ENCODE results near the gene GPX6. TPM values are rescaled to one million over a fixed set of nuclear protein-coding genes. Genes with fewer than 3 reads are reported as not detected.
"Not testable (repeated sequence)": the region's sequence is repeated elsewhere in the genome, so short reads cannot be mapped to it uniquely, and the experiment has no call there.

The GPX6 gene
- total RNA-seq, 1 donor from 2014 or later, result not detected

DNA sequence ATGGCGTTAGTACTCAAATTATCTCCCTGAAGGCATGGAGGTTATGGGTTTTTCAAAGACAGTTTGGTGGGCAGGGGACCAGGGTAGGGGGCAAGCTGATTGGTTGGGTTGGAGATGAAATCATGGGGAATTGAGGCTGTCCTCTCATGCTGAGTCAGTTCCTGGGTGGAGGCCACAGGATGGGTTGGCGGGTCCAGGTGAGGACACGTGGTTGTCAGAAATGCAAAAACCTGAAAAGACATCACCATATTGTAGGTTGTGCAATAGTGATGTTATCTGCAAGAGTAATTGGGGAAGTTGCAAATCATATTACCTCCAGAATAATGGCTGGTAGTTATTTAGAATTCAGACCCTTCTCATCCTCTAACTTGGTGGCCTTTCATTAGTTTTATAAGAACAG, 30.1 kb downstream of the GPX6 start:
- ATAC-seq (no peak), DNase-seq (no peak)
- Histone ChIP-seq H3K27me3 (ENCODE audit: low read depth) (peaks cover 22% of the 10 kb centered on the region), H3K27ac (no peak overlapping the region), H3K4me3 (no peak overlapping the region), H3K4me1 (no peaks in the 10 kb centered on the region), H3K36me3 (no peaks in the 10 kb centered on the region), H3K9me3 (no peaks in the 10 kb centered on the region)
- TF ChIP-seq, protein P1, sequence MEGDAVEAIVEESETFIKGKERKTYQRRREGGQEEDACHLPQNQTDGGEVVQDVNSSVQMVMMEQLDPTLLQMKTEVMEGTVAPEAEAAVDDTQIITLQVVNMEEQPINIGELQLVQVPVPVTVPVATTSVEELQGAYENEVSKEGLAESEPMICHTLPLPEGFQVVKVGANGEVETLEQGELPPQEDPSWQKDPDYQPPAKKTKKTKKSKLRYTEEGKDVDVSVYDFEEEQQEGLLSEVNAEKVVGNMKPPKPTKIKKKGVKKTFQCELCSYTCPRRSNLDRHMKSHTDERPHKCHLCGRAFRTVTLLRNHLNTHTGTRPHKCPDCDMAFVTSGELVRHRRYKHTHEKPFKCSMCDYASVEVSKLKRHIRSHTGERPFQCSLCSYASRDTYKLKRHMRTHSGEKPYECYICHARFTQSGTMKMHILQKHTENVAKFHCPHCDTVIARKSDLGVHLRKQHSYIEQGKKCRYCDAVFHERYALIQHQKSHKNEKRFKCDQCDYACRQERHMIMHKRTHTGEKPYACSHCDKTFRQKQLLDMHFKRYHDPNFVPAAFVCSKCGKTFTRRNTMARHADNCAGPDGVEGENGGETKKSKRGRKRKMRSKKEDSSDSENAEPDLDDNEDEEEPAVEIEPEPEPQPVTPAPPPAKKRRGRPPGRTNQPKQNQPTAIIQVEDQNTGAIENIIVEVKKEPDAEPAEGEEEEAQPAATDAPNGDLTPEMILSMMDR (IDR thresholded peaks at IDR 0.05), result no peak
- intact Hi-C loops (cut with DNase I), result no loop called here

DNA sequence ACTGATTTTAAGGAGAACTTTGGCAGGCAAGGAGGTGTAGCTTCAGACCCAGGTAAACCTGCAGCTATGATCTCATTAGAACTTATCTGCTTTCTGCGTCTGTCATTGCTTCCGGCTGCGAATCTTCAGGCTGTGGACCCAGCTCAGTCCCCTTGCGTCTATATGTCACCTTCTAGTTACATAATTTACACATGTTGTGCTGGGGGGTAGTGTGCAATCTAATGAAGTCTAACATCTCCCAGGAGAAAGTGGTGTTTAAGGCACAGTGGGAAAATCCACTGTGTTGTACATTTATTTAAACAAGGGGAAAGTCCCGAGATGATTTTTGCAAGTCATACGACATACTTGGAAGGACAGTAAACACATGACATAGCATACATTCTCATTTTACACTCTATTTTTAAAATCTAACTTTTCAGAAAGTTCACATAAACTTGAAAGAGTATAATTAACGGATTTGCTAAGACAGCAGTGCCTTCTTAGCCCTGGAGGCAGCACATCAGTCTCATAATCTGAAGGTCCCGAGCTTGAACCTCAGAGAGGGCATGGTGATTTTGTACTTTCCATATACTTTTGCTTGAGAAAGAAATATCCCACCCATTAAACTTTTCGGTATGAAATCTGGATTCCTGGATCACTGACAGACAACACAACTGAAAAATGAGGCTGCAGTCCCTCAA, 35.2 kb downstream of the GPX6 start:
- intact Hi-C loops (cut with DNase I), result no loop called here

DNA sequence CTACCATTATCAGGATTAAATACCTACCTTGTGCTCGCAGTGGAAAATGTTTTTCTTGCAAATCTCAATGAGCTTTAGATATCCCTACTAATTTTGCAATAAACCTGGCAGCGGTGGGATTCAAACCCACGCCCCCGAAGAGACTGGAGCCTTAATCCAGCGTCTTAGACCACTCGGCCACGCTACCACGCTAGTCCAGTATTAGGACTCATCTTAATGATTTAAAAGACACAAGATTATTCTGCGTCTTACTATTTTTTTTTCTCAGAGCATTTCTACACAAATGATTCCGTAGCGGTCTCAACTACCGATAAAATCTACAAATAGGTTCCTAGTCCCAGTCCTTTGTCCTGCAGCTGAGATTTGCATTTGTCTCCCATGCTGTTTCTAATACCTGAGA, 37.1 kb downstream of the GPX6 start:
- intact Hi-C loops (cut with DNase I), result no loop called here
- no peak for DNase-seq
- Histone ChIP-seq H3K36me3 (no peaks in the 10 kb centered on the region), H3K9me3 (no peaks in the 10 kb centered on the region), H3K4me3 (no peak overlapping the region), H3K4me1 (no peaks in the 10 kb centered on the region), H3K27ac (no peak overlapping the region), H3K27me3 (ENCODE audit: low read depth) (peaks cover 30% of the 10 kb centered on the region)
- TF ChIP-seq, protein P1 (IDR thresholded peaks at IDR 0.05), result no peak
- no peak for ATAC-seq

More for the DNA sequence above, 35.2 kb downstream of the GPX6 start:
- no peaks in the 10 kb centered on the region for H3K9me3 ChIP-seq
- no peak overlapping the region for H3K4me3 ChIP-seq
- no peak for ATAC-seq
- no peaks in the 10 kb centered on the region for H3K36me3 ChIP-seq
- no peaks in the 10 kb centered on the region for H3K4me1 ChIP-seq
- DNase-seq, result no peak
- H3K27me3 ChIP-seq (ENCODE audit: low read depth), result peaks cover 30% of the 10 kb centered on the region
- TF ChIP-seq, protein P1 (IDR thresholded peaks at IDR 0.05), result no peak
- H3K27ac ChIP-seq, result no peak overlapping the region

DNA sequence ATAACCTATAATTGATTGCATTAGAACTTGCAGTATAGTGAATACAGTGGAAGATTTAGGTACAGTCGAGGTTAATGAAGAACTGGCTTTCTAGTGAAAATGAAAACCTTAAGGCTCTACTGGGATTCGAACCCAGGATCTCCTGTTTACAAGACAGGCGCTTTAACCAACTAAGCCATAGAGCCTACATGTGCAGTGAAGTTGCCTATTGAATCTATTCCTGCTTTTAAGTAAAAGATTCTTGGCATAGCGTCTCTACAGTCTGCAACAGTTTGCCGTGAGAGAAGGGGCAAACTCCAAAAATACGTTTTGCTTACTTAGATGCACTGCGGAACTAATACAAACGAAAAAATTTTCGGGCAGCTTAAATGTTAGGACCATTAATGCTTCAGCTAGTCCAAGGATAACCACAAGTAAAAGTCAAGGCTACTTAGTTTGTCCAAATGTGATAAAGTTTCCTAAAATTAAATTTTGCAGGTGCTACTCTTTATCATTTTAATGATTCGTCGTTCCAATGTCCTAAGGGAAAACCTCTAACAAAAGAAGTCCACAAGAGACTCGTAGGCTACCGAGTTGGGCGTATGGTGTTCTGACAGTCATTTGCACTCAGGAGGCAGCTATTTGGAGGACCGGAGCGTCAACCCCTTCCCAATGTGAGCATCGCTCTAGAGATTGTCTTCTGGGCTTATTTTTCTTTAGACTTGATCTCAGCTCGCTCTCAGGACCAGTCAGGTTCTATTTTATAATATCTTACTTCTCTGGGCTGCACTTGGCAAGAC, 41.0 kb downstream of the GPX6 start:
- DNase-seq (no peak), ATAC-seq (peak in 1 of 2 donors; percentile 51)
- H3K27me3 ChIP-seq (ENCODE audit: low read depth), result peaks cover 23% of the 10 kb centered on the region
- H3K27ac ChIP-seq, result no peak overlapping the region
- no peaks in the 10 kb centered on the region for H3K36me3 ChIP-seq
- no peak overlapping the region for H3K4me3 ChIP-seq
- TF ChIP-seq, protein P1 (IDR thresholded peaks at IDR 0.05), result no peak
- no peaks in the 10 kb centered on the region for H3K9me3 ChIP-seq
- H3K4me1 ChIP-seq, result no peaks in the 10 kb centered on the region
- intact Hi-C loops (cut with DNase I), result no loop called here

DNA sequence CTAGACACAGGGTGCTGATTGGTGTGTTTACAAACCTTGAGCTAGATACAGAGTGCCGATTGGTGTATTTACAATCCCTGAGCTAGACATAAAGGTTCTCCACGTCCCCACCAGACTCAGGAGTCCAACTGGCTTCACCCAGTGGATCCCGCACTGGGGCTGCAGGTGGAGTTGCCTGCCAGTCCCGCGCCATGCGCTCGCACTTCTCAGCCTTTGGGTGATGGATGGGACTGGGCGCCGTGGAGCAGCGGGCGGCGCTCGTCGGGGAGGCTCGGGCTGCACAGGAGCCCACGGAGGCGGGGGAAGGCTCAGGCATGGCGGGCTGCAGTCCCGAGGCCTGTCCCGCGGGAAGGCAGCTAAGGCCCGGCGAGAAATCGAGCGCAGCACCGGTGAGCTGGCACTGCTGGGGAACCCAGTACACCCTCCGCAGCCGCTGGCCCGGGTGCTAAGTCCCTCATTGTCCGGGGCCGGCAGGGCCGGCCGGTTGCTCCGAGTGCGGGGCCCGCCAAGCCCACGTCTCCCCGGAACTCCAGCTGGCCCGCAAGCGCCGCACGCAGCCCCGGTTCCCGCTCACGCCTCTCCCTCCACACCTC, 46.3 kb downstream of the GPX6 start:
- ATAC-seq; H3K4me3 ChIP-seq; H3K9me3 ChIP-seq; H3K27ac ChIP-seq; H3K4me1 ChIP-seq; H3K36me3 ChIP-seq; intact Hi-C loops (cut with DNase I); DNase-seq: not testable (repeated sequence)
- peaks cover 12% of the 10 kb centered on the region for H3K27me3 ChIP-seq (ENCODE audit: low read depth)

DNA sequence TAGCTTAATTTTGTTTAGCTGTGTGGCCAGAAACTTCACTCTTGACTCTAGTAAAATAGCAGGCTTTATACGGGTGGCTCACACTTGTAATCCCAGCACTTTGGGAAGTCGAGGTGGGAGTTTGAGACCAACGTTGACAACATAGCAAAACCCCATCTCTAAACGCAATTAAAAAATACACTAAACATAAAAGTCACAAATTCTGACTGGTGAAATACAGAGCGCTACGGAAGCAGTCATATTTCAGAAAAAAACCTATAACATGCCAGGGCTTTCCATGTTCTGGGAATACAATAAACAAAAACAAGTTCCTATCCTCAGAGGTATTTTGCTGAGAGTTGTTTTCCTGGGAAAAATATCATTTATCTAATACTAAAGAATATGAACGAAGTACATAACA, 47.5 kb downstream of the GPX6 start:
- Histone ChIP-seq H3K36me3 (no peaks in the 10 kb centered on the region), H3K27me3 (ENCODE audit: low read depth) (peaks cover 17% of the 10 kb centered on the region), H3K4me1 (no peaks in the 10 kb centered on the region), H3K4me3 (no peak overlapping the region), H3K9me3 (no peaks in the 10 kb centered on the region), H3K27ac (no peak overlapping the region)
- ATAC-seq (no peak), DNase-seq (no peak)
- TF ChIP-seq, protein P1 (IDR thresholded peaks at IDR 0.05), result no peak
- intact Hi-C loops (cut with DNase I), result no loop called here

All from lower lobe of right lung (tissue), 2 donors.